Activated CD8-positive, alpha-beta memory T cell treated with anti-CD3 and anti-CD28 coated beads for 1 hour (primary cell): ENCODE measurements around the gene GRXCR2.
"Not testable (repeated sequence)": the region's sequence is repeated elsewhere in the genome, so short reads cannot be mapped to it uniquely, and the experiment has no call there.

ENCODE experiments used
- DNase-seq, 2 donors: peaks; one replicate each; pipeline ENCODE4 v3.0.0-alpha.2; 2020; ENCODE audit warnings: low read depth in 1 of 2; ENCODE audit errors: extremely low read depth in 1 of 2

The GRXCR2 gene

GRCh38 chr5:145872914-145873313 is at the start of gene GRXCR2:
Gene GRXCR2 (minus strand): TSS chr5:145873014. CDS start chr5:145872968, 46 bp downstream.
- DNase-seq: no peak

- no peak for DNase-seq
Measured at GRCh38 chr5:145922059-145922458, 49.2 kb upstream of the GRXCR2 start.

- no peak for DNase-seq
Measured at GRCh38 chr5:145921211-145921610, 48.4 kb upstream of the GRXCR2 start.

GRCh38 chr5:145920542-145921210 is 47.9 kb upstream of the GRXCR2 start:
- no peak for DNase-seq

- DNase-seq: no peak
Measured at GRCh38 chr5:145919413-145919812, 46.6 kb upstream of the GRXCR2 start.

- DNase-seq: no peak
Measured at GRCh38 chr5:145918397-145918796, 45.6 kb upstream of the GRXCR2 start.

- DNase-seq: no peak
Measured at GRCh38 chr5:145917288-145917687, 44.5 kb upstream of the GRXCR2 start.

GRCh38 chr5:145915970-145916638 is 43.3 kb upstream of the GRXCR2 start:
- DNase-seq: no peak

- DNase-seq: no peak
Measured at GRCh38 chr5:145913701-145914100, 40.9 kb upstream of the GRXCR2 start.

GRCh38 chr5:145912594-145912993 is 39.8 kb upstream of the GRXCR2 start:
- no peak for DNase-seq

- DNase-seq: no peak
Measured at GRCh38 chr5:145912019-145912418, 39.2 kb upstream of the GRXCR2 start.

- no peak for DNase-seq
Measured at GRCh38 chr5:145911164-145911563, 38.4 kb upstream of the GRXCR2 start.

- DNase-seq: no peak
Measured at GRCh38 chr5:145908206-145908960, 35.6 kb upstream of the GRXCR2 start.

GRCh38 chr5:145906401-145906800 is 33.6 kb upstream of the GRXCR2 start:
- no peak for DNase-seq

- DNase-seq: no peak
Measured at GRCh38 chr5:145904743-145905142, 31.9 kb upstream of the GRXCR2 start.

- no peak for DNase-seq
Measured at GRCh38 chr5:145903867-145904266, 31.1 kb upstream of the GRXCR2 start.

GRCh38 chr5:145903113-145903512 is 30.3 kb upstream of the GRXCR2 start:
- no peak for DNase-seq

- DNase-seq: no peak
Measured at GRCh38 chr5:145902421-145902820, 29.6 kb upstream of the GRXCR2 start.

- no peak for DNase-seq
Measured at GRCh38 chr5:145898171-145898570, 25.4 kb upstream of the GRXCR2 start.

- not testable (repeated sequence) for DNase-seq
Measured at GRCh38 chr5:145891378-145891777, 18.6 kb upstream of the GRXCR2 start.

GRCh38 chr5:145889611-145890010 is 16.8 kb upstream of the GRXCR2 start:
- DNase-seq: no peak
